NCI-H524 treated with DMSO at 0.1 percent for 48 hours (cell line): ENCODE results near the gene CALHM1.
"Not testable (repeated sequence)": the region's sequence is repeated elsewhere in the genome, so short reads cannot be mapped to it uniquely, and the experiment has no call there.

Experiments used
- DNase-seq: peaks from one replicate; lab custom pipeline; 2025; lab: John Stamatoyannopoulos, UW

The CALHM1 gene

DNA sequence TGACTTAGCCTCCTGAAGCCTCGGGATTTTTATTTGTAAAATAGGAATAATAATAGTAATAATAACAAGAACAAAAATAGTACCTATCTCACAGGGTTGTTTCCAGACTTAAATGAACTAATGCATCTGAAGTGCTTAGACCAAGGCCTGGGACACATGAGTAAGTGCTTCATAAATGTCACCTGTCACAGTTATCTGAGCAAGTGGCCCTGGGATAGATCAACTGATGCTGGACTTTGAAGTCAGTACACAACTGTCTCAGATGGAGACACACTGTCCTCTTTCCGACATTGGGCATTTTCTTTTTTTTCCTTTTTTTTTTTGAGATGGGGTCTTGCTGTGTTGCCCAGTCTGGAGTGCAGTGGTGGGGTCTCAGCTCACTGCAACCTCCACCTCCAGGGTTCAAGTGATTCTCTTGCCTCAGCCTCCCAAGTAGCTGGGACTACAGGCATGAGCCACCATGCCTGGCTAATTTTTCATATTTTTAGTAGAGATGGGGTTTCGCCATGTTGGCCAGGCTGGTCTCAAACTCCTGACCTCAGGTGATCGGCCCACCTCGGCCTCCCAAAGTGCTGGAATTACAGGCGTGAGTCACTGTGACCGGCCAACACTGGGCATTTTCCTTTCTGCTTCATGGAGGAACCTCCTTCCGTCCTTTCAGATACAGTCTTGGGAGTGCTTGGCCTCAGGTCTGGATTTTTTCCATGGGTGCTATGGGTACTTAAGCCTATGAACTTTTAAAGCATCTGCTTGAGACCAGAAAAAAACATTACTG lies 28.1 kb upstream of the CALHM1 start:
- not testable (repeated sequence) for DNase-seq

GRCh38 chr10:103481974-103482531 lies 23.4 kb upstream of the CALHM1 start:
- DNase-seq, result no peak

DNA sequence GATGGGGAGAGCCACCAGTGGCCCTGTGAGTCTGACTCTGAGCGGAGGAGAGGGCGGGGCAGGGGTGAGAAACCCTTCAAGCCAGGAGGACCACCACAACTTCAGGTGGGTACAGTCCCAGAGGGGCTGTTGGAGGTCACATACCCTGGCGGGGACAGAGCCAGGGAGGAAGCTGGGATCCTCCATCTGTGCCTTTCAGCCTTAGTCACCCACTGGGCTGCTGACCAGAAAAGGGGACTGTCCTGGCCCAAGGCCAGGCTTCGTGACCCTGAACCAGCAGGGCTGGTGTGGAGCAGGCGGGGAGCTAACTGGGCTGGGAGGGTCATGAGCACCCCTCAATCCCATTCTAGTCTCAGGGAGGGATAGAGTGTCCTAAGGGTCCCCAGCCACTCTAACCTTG lies 21.8 kb upstream of the CALHM1 start:
- no peak for DNase-seq

DNA sequence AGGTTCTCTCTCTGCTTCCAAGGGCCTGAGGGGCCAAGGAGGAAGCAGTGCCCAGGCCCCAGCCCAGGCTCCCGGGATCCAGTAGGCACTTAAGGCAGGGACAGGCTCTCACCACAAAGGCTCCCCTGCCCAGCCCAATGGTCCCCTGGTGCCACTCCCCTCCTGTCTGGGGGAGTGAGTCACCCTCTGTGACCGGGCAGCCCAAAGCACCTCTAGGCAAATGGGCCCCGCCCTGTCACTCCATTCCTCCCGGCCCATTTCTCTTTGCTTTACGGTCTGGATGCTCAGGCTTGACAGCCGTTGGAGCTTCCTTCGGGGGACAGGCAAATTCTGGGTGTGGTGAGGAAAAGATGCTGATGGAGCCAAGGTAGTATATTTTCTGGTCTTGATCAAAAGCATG lies 20.4 kb upstream of the CALHM1 start, which contains the start of gene CALHM3:
Gene CALHM3 (minus strand): TSS at position 106 of the 400 bp plus-strand sequence. CDS start 208 bp downstream, outside the sequence.
- DNase-seq, result no peak

DNA sequence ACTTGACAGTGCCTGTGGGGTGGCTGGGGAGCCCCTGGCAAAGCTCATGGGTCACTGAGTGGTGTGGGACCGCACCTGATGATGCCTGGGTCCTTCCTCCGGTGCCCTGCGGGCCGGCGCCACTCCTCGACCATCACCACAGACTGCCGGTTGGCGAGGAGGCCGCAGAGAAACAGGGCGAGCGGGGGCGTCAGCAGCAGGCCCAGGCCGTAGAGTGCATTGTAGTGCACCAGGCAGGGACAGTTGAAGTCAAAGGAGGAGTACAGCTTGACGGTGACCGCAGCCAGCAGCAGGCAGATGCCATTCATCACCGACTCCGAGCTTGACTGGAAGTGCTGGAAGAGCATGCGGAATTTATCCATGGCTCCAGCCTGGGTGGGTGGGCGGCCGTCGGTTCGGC lies 20.0 kb upstream of the CALHM1 start:
- no peak for DNase-seq

- no peak for DNase-seq
Measured at GRCh38 chr10:103476046-103476768, 17.5 kb upstream of the CALHM1 start.

DNA sequence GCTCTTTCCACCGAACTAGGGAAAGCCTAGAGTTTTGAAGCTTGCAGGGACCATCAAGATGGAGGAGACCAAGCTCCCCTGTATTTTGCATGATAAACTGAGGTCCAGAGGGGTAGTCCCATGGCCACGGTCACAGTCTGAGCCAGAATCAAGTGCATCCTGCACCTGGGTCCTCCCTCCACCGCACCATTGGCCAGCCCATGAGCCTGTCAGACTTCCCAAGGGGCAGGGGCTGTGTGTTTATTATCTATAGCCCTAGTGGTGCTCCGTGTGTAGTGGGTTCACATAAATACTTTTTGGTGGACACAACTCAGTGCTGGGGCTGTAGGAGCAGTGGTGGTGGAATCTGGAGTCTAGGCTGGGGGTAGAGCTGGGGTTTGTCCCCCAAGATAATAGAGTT lies 16.7 kb upstream of the CALHM1 start:
- no peak for DNase-seq

- no peak for DNase-seq
Measured at GRCh38 chr10:103474077-103474476, 15.4 kb upstream of the CALHM1 start.

DNA sequence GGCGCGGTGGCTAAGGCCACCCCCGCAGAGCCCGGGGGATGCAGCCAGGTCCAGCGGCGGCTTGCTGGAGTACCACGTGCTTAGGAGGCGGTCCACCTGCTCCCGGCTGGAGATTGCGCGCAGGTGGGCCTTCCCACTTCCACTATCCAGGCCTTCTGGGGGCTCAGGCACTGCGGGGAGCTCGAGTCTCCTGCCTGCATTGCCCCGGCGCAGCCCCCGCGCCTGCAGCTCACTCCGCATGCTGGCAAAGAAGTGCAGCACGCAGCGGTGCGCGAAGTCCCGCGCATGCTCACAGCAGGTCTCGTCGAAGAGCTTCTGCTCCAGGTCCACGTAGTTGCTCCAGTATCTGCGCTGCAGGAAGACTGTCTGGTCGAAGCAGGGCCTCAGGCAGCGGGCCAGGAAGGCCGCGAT lies 14.6 kb upstream of the CALHM1 start:
- DNase-seq, result no peak

DNA sequence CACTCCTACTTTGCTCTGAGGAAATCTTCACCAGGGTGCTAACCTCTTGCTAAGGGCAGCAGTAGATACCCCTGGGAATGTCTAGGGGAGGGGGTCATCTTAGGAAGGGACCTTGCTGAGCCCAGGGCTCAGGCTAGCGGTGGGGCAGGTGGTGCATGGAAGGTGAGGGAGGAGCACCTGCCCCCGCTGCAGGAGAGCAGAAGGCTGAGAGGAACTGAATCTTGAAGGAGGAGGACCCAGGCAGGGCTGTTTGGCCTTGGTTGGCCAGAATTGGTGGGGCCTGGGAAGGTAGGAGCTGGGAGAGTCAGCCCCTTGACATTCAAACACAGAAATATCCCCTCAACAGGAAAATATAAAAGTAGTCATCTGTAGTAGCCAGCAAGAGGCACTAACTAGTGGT lies 13.3 kb upstream of the CALHM1 start:
- no peak for DNase-seq

GRCh38 chr10:103470761-103471653 lies 12.3 kb upstream of the CALHM1 start:
- no peak for DNase-seq

- DNase-seq, result no peak
Measured at GRCh38 chr10:103469201-103469600, 10.5 kb upstream of the CALHM1 start.

- DNase-seq, result no peak
Measured at GRCh38 chr10:103467406-103467805, 8.7 kb upstream of the CALHM1 start.

DNA sequence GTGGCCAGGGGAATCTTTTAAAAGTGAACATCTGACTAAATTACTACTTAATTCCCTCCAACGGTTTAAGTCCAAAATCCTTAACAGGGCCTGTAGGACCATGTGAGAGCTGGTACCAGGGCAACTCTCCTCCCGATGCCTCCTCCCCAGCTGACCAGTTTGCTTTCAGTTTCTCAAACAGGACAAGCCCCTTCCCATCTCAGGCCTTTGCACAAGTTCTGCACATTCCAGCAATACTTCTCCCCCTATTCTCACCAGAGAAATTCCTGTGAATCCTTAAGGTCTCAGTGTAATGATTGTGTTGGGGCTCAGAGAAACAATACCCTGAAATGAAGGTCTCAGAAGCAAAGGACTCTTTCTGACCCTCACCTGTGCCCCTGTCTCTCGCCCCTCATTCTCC lies 8.0 kb upstream of the CALHM1 start:
- DNase-seq, result no peak

- no peak for DNase-seq
Measured at GRCh38 chr10:103465411-103466179, 6.9 kb upstream of the CALHM1 start.

- no peak for DNase-seq
Measured at GRCh38 chr10:103463499-103463898, 4.8 kb upstream of the CALHM1 start.

GRCh38 chr10:103459615-103460014 lies 915 bp upstream of the CALHM1 start:
- no peak for DNase-seq

GRCh38 chr10:103457896-103458583 lies 660 bp downstream of the CALHM1 start:
- DNase-seq, result no peak

GRCh38 chr10:103457176-103457712 lies 1.5 kb downstream of the CALHM1 start:
- DNase-seq, result no peak

GRCh38 chr10:103456074-103456660 lies 2.5 kb downstream of the CALHM1 start:
- DNase-seq, result no peak
